ENCODE measurements around the gene USP3. TPM values are rescaled to one million over a fixed set of nuclear protein-coding genes. Genes with fewer than 3 reads are reported as not detected.

The USP3 gene
- total and polyA plus RNA-seq, 10 of the 15 experiments (the other 5 are each of a cell fraction or from before 2014, with no cell fraction given), result 23.8 to 64.5 (median 50.3) TPM

DNA sequence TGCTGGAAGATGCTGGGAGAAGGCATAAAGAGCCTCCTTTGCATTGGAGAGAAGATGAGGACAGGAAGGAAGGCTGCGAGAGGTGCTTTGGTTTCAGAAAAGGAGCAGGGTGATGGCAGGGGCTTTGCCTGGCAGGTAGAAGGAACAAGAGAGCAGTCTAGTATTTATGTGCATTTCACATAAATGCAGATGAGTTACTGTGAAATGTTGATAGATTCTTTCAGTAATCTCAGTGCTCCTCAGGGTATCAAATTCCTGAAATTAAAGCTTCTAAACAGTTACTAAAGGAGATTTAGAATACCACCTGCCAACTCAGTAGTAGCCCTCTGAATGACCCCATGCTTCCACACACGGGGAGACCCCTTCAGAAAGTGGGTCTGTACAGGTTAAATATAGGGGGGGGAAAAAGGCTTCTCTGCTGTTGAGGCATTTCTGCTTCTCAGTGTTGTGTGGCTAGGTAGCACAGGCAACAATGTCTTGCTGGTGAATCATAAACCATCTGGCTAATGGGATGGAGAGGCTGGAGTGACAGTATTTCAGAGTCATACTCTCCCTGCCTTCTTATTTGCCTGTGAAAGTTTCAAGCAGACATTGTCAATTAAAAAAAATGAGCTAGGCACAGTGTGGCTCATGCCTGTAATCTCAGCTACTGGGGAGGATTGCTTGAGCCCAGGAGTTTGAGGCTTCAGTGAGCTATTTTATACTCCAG is 78.5 kb downstream of the USP3 start:
- Histone ChIP-seq H3K4me2 (ENCODE audit: control insufficient read depth, insufficient read depth) (no peak overlapping the region), H3K4me3 (no peak overlapping the region), H3K4me1 (ENCODE audit: control insufficient read depth, insufficient read depth, low read length) (no peaks in the 10 kb centered on the region), H4K20me1 (ENCODE audit: control insufficient read depth, insufficient read depth) (no peaks in the 10 kb centered on the region; the same call in 1 of the 2 replicates), H3K9ac (ENCODE audit: control insufficient read depth, insufficient read depth, low read length) (no peak overlapping the region), H2AFZ (ENCODE audit: control insufficient read depth, low read depth, low read length) (no peak overlapping the region), H3K27ac (ENCODE audit: control insufficient read depth, insufficient read depth) (no peak overlapping the region), H3K27me3 (replicated peaks in 1 of 2; ENCODE audit: control insufficient read depth in 2 of 2, insufficient read depth in 2 of 2, low read length in 1 of 2) (no peaks in the 10 kb centered on the region), H3K79me2 (ENCODE audit: control insufficient read depth, insufficient read depth, low read length) (no peaks in the 10 kb centered on the region), H3K9me3 (replicated peaks; ENCODE audit: control insufficient read depth, insufficient read depth, low read length) (no peaks in the 10 kb centered on the region; the same call in 2 of the 3 replicates), H3K36me3 (ENCODE audit: control insufficient read depth in 2 of 2, insufficient read depth in 2 of 2, low read length in 1 of 2) (peaks cover 4 to 18% of the 10 kb centered on the region in 2 experiments; a peak in 3 of 4 replicates)
- ChIA-PET POLR2A (interaction anchor here (0.5 kb wide), 1 partner anchor 422 kb away, joined by 3 read pairs; no protein-coding TSS in a partner anchor), RAD21 (ENCODE audit: unreplicated experiment) (interaction anchor here (0.6 to 1.0 kb wide), 3 partner anchors 29 to 493 kb away, joined by 3 to 5 read pairs (median 3); no protein-coding TSS in a partner anchor), CTCF (interaction anchor here (1.4 kb wide), 3 partner anchors 17 to 116 kb away, joined by 3 to 5 read pairs (median 3); no protein-coding TSS in a partner anchor), SMC1A (ENCODE audit: uncharacterized antibody, unreplicated experiment) (interaction anchor here (1.0 to 2.3 kb wide), 8 partner anchors 8 to 76 kb away, joined by 3 to 13 read pairs (median 4); no protein-coding TSS in a partner anchor)
- DNase-seq (ENCODE audit: low read depth, low spot score) (no peak), FAIRE-seq (no peak), ATAC-seq (no peak; the same call in 2 of the 3 replicates)
- intact Hi-C loops (cut with micrococcal nuclease; ENCODE audit: unreplicated experiment) (no loop called here), in situ Hi-C loops (cut with MboI) (loop anchor here (25.0 kb wide), 1 partner anchor 296 kb away; the partner anchor contains the start of gene APH1B)
- BruUV-seq (replicated peaks), result no TSS peak
- 100% methylated on average over 2 of the region's 2 CpGs for WGBS (ENCODE audit: insufficient coverage, insufficient replicate concordance, low lambda C conversion rate, missing lambda C conversion rate)
- TF ChIP-seq PAX8 (IDR thresholded peaks at IDR 0.05), result no peak
- TF ChIP-seq EZH2 (IDR thresholded peaks at IDR 0.05; ENCODE audit: borderline replicate concordance, control insufficient read depth, low read depth, low read length), result no peak
- no peak for TF ChIP-seq NR2C1 (IDR thresholded peaks at IDR 0.05)
- no peak for TF ChIP-seq ZNF24 (IDR thresholded peaks at IDR 0.05)
- TF ChIP-seq POLR2A (IDR thresholded peaks at IDR 0.05; ENCODE audit: low read depth, low read length), result no peak
- TF ChIP-seq SPI1 (IDR thresholded peaks at IDR 0.05; ENCODE audit: borderline replicate concordance, insufficient read depth, low read depth, low read length), result no peak
- TF ChIP-seq HCFC1 (IDR thresholded peaks at IDR 0.05; ENCODE audit: low read length), result no peak
- no peak for TF ChIP-seq JUNB (IDR thresholded peaks at IDR 0.05)
- TF ChIP-seq, protein P1, sequence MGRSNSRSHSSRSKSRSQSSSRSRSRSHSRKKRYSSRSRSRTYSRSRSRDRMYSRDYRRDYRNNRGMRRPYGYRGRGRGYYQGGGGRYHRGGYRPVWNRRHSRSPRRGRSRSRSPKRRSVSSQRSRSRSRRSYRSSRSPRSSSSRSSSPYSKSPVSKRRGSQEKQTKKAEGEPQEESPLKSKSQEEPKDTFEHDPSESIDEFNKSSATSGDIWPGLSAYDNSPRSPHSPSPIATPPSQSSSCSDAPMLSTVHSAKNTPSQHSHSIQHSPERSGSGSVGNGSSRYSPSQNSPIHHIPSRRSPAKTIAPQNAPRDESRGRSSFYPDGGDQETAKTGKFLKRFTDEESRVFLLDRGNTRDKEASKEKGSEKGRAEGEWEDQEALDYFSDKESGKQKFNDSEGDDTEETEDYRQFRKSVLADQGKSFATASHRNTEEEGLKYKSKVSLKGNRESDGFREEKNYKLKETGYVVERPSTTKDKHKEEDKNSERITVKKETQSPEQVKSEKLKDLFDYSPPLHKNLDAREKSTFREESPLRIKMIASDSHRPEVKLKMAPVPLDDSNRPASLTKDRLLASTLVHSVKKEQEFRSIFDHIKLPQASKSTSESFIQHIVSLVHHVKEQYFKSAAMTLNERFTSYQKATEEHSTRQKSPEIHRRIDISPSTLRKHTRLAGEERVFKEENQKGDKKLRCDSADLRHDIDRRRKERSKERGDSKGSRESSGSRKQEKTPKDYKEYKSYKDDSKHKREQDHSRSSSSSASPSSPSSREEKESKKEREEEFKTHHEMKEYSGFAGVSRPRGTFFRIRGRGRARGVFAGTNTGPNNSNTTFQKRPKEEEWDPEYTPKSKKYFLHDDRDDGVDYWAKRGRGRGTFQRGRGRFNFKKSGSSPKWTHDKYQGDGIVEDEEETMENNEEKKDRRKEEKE (IDR thresholded peaks at IDR 0.05), result no peak
- TF ChIP-seq KLF5 (IDR thresholded peaks at IDR 0.05; ENCODE audit: partially characterized antibody), result no peak
- TF ChIP-seq HDGF (IDR thresholded peaks at IDR 0.05), result no peak
- no peak for TF ChIP-seq EP300 (IDR thresholded peaks at IDR 0.05; ENCODE audit: borderline replicate concordance in 1 of 2, control insufficient read depth in 1 of 2, low read depth in 2 of 2, low read length in 2 of 2)
- TF ChIP-seq, protein P2, sequence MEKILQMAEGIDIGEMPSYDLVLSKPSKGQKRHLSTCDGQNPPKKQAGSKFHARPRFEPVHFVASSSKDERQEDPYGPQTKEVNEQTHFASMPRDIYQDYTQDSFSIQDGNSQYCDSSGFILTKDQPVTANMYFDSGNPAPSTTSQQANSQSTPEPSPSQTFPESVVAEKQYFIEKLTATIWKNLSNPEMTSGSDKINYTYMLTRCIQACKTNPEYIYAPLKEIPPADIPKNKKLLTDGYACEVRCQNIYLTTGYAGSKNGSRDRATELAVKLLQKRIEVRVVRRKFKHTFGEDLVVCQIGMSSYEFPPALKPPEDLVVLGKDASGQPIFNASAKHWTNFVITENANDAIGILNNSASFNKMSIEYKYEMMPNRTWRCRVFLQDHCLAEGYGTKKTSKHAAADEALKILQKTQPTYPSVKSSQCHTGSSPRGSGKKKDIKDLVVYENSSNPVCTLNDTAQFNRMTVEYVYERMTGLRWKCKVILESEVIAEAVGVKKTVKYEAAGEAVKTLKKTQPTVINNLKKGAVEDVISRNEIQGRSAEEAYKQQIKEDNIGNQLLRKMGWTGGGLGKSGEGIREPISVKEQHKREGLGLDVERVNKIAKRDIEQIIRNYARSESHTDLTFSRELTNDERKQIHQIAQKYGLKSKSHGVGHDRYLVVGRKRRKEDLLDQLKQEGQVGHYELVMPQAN (conservative IDR thresholded peaks at IDR 0.05), result no peak
- no peak for TF ChIP-seq ZNF217 (IDR thresholded peaks at IDR 0.05)
- TF ChIP-seq CBFB (IDR thresholded peaks at IDR 0.05; ENCODE audit: low read depth), result no peak
- TF ChIP-seq, protein P3, sequence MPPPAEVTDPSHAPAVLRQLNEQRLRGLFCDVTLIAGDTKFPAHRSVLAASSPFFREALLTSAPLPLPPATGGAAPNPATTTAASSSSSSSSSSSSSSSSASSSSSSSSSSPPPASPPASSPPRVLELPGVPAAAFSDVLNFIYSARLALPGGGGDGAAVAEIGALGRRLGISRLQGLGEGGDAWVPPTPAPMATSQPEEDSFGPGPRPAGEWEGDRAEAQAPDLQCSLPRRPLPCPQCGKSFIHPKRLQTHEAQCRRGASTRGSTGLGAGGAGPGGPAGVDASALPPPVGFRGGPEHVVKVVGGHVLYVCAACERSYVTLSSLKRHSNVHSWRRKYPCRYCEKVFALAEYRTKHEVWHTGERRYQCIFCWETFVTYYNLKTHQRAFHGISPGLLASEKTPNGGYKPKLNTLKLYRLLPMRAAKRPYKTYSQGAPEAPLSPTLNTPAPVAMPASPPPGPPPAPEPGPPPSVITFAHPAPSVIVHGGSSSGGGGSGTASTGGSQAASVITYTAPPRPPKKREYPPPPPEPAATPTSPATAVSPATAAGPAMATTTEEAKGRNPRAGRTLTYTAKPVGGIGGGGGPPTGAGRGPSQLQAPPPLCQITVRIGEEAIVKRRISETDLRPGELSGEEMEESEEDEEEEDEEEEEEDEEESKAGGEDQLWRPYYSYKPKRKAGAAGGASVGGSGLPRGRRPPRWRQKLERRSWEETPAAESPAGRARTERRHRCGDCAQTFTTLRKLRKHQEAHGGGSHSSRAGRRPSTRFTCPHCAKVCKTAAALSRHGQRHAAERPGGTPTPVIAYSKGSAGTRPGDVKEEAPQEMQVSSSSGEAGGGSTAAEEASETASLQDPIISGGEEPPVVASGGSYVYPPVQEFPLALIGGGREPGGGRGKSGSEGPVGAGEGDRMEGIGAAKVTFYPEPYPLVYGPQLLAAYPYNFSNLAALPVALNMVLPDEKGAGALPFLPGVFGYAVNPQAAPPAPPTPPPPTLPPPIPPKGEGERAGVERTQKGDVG (CRISPR knock-in tag; IDR thresholded peaks at IDR 0.05), result no peak
